IMR-90 (cell line): ENCODE results near the gene TYR.

Experiments used
- BHLHE40 ChIP-seq: fragments of 150-350 bp; IDR thresholded peaks from 2 replicates; pipeline ENCODE4 v1.6.1; 2016; ENCODE audit warnings: mild to moderate bottlenecking, low read depth, low read length
- FOS ChIP-seq: fragments of 150-350 bp; IDR thresholded peaks from 2 replicates; pipeline ENCODE4 v1.6.1; 2016; ENCODE audit warnings: low read depth, low read length
- MAZ ChIP-seq: IDR thresholded peaks from 2 replicates; pipeline ENCODE4 v1.6.1; 2012; ENCODE audit warnings: low read depth, mild to moderate bottlenecking, low read length, improper control_type of control experiment, moderate library complexity, borderline replicate concordance
- MXI1 ChIP-seq: IDR thresholded peaks from 2 replicates; pipeline ENCODE4 v1.6.1; 2012; ENCODE audit warnings: low read depth, mild to moderate bottlenecking, low read length, moderate library complexity, borderline replicate concordance
- POLR2A ChIP-seq: IDR thresholded peaks from 2 replicates; pipeline ENCODE4 v1.6.1; 2012; ENCODE audit warnings: mild to moderate bottlenecking, low read depth, low read length
- RAD21 ChIP-seq: IDR thresholded peaks from 2 replicates; pipeline ENCODE4 v1.6.1; 2012; ENCODE audit warnings: low read length, improper control_type of control experiment
- RFX5 ChIP-seq: IDR thresholded peaks from 2 replicates; pipeline ENCODE4 v1.8.0; 2012; ENCODE audit warnings: low read depth, mild to moderate bottlenecking, low read length, moderate library complexity
- TF ChIP-seq, protein P1 (sequence below): conservative IDR thresholded peaks from 2 replicates; pipeline ENCODE4 v1.5.1; 2012; ENCODE audit warnings: mild to moderate bottlenecking, low read depth, low read length, improper control_type of control experiment

DNA sequence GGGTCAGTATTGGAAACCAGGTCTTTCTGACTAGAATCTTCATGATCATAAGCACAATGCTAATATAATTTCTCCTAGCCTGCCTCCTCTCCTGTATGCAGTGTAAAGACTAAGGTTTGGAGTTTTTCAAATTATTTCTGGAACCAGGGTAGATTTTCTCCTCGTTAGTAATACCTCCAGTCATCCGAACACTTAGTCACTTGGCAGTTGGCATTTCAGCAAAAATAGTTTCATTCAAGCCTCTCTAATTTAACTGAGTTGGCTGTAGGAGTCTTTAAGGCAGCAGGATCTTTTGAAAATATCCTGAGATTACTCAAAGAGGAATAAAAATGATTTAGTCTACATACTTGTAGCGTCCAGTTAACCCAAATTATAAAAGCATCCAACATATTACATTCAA, 6.3 kb downstream of the TYR start:
- no peak for TF ChIP-seq BHLHE40
- TF ChIP-seq, protein P1, sequence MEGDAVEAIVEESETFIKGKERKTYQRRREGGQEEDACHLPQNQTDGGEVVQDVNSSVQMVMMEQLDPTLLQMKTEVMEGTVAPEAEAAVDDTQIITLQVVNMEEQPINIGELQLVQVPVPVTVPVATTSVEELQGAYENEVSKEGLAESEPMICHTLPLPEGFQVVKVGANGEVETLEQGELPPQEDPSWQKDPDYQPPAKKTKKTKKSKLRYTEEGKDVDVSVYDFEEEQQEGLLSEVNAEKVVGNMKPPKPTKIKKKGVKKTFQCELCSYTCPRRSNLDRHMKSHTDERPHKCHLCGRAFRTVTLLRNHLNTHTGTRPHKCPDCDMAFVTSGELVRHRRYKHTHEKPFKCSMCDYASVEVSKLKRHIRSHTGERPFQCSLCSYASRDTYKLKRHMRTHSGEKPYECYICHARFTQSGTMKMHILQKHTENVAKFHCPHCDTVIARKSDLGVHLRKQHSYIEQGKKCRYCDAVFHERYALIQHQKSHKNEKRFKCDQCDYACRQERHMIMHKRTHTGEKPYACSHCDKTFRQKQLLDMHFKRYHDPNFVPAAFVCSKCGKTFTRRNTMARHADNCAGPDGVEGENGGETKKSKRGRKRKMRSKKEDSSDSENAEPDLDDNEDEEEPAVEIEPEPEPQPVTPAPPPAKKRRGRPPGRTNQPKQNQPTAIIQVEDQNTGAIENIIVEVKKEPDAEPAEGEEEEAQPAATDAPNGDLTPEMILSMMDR = no peak
- no peak for TF ChIP-seq RFX5
- no peak for TF ChIP-seq MAZ
- no peak for TF ChIP-seq MXI1
- no peak for TF ChIP-seq FOS
- no peak for TF ChIP-seq RAD21
- no peak for TF ChIP-seq POLR2A
